NCI-H526 treated with DMSO at 0.1 percent for 48 hours (cell line): ENCODE results near the gene RPS6KA5.

Experiments used
- DNase-seq: peaks from one replicate; lab custom pipeline; 2025; lab: John Stamatoyannopoulos, UW

Gene RPS6KA5

GRCh38 chr14:90938615-90939014 lies 121.8 kb downstream of the RPS6KA5 start:
- no peak for DNase-seq

- no peak for DNase-seq
Measured at GRCh38 chr14:90936757-90937440, 123.5 kb downstream of the RPS6KA5 start.

- DNase-seq, result no peak
Measured at GRCh38 chr14:90924621-90925340, 135.7 kb downstream of the RPS6KA5 start.

- DNase-seq, result no peak
Measured at GRCh38 chr14:90922141-90922540, 138.3 kb downstream of the RPS6KA5 start.

DNA sequence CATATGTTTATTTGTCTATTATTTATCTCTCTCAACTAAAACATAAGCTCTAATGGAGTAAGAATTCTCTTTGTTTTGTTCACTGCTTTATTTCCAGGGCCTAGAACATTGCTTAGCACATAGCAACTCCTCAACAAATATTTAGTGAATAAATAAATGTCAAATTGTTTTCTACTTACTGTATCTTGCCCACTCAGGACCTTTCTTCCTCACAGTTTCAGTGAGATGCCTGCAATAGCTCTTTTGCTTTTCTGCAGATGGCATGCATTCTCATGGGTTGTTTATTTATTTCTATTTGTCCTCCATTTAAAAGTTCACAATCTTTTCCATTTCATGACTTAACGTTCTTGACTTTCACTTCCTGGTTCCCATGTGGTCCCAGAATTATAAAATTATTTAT lies 149.3 kb downstream of the RPS6KA5 start:
- no peak for DNase-seq

- DNase-seq, result no peak
Measured at GRCh38 chr14:90907178-90907577, 153.3 kb downstream of the RPS6KA5 start.

- DNase-seq, result no peak
Measured at GRCh38 chr14:90905531-90905930, 154.9 kb downstream of the RPS6KA5 start.

DNA sequence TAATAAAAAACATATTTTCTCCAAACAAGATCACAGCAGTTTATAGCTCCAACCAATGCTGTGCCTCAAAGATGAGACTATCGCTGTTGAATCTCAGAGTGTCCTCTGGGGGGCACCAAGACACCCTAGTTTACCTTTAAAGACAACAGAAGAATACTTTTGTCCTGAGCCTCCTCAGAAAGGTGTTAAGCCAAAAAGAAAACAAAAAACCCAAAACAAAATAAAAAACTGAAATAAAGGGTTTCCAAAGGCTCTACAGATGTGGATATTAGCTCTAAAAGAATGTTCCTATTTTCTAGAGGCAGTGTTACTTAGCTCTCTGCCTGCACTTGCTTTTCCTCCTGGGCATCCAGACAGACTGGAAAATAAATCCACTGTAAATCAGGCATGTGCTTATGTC lies 157.3 kb downstream of the RPS6KA5 start:
- peak; percentile 41 for DNase-seq

GRCh38 chr14:90900476-90901083 lies 159.9 kb downstream of the RPS6KA5 start:
- no peak for DNase-seq

DNA sequence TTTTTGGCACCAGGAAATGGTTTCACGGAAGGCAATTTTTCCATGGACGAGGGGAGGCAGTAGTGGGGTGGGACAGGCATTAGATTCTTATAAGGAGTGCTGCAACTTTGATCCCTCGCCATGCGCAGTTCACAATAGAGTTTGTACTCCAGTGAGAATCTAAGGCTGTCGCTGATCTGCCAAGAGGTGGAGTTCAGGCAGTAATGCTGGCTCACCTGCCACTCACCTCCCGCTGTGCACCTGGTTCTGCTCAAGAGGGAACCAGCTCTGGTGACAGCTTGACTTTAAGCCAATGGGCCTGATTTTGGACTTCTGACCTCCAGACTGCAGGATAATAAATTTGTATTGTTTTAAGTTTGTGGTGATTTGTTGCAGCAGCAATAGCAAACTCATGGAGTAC lies 163.4 kb downstream of the RPS6KA5 start:
- DNase-seq, result no peak

DNA sequence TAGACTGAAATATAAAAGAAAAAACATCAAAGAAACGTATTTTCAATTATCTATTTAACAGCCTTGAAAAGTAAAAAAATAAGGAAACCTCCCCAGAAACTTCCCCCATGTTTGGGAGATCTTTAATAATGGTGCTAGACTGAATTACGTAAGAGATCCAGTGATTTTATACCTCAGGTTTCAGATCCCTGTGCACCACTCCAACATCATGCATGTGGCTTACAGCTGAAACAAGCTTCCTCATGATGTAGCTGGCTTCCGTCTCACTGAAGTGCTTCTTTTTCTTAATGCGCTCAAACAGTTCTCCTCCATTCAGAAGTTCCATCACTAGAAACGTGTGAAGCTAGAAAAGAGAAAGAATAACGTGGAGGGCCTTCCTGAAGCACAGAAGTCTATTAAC lies 166.2 kb downstream of the RPS6KA5 start:
- no peak for DNase-seq

GRCh38 chr14:90893510-90893909 lies 166.9 kb downstream of the RPS6KA5 start:
- DNase-seq, result no peak

DNA sequence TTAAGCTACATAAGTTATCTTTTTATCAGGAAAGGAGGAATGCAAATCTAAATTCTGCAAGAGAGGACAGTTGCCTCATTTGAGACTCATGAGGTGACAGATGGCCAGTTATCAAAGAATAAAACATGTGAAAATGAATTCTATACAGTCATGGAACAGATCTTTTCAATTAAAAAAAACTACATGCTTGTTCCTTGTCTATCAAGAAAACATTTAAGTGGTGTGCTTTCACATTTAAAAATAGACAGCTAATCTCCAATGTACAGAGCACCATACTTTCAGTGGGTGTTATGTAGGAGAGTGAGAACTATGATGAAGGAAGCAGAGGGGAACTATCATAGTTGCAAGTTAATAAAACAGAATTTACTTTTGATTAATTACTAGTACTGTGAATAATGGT lies 167.5 kb downstream of the RPS6KA5 start:
- DNase-seq, result no peak

GRCh38 chr14:90891326-90891725 lies 169.1 kb downstream of the RPS6KA5 start:
- no peak for DNase-seq

GRCh38 chr14:90890322-90891020 lies 170.0 kb downstream of the RPS6KA5 start:
- no peak for DNase-seq

DNA sequence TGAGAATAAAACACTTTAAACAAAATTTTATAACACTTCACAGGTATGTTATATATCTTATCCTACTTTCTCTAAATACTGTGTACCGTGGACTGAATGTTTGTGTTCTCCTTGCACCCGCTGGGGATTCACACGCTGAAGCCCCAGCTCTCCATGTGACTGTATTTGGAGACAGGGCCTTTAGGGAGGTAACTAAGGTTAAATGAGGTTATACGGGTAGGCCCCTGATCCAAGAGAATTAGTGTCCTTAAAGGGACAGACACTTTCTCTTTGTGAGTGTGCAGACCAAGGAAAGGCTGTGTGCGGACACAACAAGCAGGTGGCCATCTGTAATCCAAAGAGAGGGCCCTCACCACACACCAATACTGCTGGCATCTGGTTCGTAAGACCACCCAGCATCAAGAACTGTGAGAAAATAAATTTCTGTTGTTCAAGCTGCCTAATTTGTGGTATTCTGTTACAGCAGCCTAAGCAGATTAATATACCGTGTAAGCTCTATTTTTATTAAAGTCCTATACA lies 174.1 kb downstream of the RPS6KA5 start:
- DNase-seq, result no peak

DNA sequence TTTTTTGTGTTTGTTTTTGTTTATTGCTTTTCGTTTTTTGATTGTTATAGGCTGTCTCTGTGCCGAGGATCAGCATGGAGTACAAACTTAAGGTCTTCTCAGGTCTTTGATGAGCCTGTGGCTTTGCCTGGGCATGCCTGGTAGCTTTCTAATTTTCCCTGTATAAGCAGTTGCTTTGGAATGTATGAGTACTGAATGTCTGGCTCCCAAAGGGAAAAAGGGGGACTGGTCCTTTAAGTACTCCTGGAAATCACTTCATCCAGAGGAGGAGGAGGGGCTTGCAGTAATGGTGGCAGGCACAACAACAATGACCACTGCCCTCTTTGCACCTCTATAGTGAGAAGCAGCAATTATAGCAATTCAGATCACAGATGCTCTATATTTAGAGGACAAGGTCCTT lies 176.7 kb downstream of the RPS6KA5 start:
- no peak for DNase-seq

GRCh38 chr14:90883197-90883596 lies 177.2 kb downstream of the RPS6KA5 start:
- DNase-seq, result no peak

DNA sequence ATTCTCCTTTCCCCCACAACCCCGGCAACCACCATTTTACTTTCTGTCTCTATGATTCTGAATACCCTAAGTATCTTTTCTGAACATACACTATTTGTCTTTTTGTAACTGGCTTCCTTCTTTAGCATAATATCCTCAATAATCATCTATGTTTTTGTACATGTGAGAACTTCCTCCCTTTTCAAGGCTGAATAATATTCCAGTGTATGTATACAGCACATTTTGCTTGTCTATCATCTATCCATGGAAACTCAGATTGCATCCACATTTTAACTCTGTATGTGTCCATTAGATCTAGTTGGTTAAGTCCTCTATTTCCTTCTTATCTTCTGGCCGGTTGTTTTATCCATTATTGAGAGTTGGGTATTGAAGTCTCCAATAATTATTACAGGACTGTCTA lies 180.2 kb downstream of the RPS6KA5 start:
- no peak for DNase-seq

DNA sequence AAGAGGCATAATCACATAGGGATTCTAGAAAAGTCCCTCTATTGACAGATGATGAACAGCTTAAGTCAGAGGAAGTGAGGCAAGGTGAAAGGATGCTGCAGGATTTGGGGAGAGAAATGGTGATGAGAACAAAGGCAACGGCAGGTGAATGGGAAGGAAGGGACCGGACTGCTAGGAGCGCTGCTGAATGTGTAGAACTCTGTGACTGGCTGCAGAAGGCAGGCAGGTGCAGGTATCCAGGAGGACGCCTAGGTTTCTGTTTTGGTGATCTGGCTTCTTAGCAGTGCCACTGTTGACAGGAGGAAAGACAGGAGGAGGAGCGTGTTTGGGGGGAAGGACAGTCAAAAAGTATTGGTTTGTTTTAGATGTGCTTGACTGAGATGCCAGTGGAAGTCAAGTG lies 185.8 kb downstream of the RPS6KA5 start:
- DNase-seq, result no peak

- no peak for DNase-seq
Measured at GRCh38 chr14:90871605-90872233, 188.7 kb downstream of the RPS6KA5 start.
